ENCODE data around the gene ACAN. TPM values are rescaled to one million over a fixed set of nuclear protein-coding genes. Genes with fewer than 3 reads are reported as not detected.
A peak's percentile ranks its signal among the peaks of the same experiment; 100 is the strongest.
"Not testable (repeated sequence)": the region's sequence is repeated elsewhere in the genome, so short reads cannot be mapped to it uniquely, and the experiment has no call there.

The ACAN gene
- total RNA-seq, 2 donors from 2014 or later = 0.14 to 4.7 TPM

GRCh38 chr15:88917760-88918159 lies 114.5 kb downstream of the ACAN start:
- Histone ChIP-seq H3K9me3 (no peaks in the 10 kb centered on the region), H3K4me3 (no peak overlapping the region), H3K4me1 (replicated peaks) (no peaks in the 10 kb centered on the region), H3K27me3 (replicated peaks; ENCODE audit: insufficient read depth) (peaks cover 2% of the 10 kb centered on the region), H3K27ac (no peak overlapping the region), H3K36me3 (no peaks in the 10 kb centered on the region)
- DNase-seq (ENCODE audit: low spot score) = no peak
- 80% methylated on average over 5 of the region's 5 CpGs for WGBS
- intact Hi-C loops (cut with DNase I) = no loop called here
- TF ChIP-seq, protein P1, sequence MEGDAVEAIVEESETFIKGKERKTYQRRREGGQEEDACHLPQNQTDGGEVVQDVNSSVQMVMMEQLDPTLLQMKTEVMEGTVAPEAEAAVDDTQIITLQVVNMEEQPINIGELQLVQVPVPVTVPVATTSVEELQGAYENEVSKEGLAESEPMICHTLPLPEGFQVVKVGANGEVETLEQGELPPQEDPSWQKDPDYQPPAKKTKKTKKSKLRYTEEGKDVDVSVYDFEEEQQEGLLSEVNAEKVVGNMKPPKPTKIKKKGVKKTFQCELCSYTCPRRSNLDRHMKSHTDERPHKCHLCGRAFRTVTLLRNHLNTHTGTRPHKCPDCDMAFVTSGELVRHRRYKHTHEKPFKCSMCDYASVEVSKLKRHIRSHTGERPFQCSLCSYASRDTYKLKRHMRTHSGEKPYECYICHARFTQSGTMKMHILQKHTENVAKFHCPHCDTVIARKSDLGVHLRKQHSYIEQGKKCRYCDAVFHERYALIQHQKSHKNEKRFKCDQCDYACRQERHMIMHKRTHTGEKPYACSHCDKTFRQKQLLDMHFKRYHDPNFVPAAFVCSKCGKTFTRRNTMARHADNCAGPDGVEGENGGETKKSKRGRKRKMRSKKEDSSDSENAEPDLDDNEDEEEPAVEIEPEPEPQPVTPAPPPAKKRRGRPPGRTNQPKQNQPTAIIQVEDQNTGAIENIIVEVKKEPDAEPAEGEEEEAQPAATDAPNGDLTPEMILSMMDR (IDR thresholded peaks at IDR 0.05) = no peak

- DNase-seq (ENCODE audit: low spot score) = no peak
- H3K4me1 ChIP-seq (replicated peaks) = no peaks in the 10 kb centered on the region
- H3K36me3 ChIP-seq = no peaks in the 10 kb centered on the region
- H3K4me3 ChIP-seq = no peak overlapping the region
- TF ChIP-seq, protein P1 (IDR thresholded peaks at IDR 0.05) = no peak
- TF ChIP-seq POLR2AphosphoS5 (IDR thresholded peaks at IDR 0.05) = peak; percentile 35
- intact Hi-C loops (cut with DNase I) = no loop called here
- 27% methylated on average over 4 of the region's 4 CpGs for WGBS
- H3K27ac ChIP-seq = no peak overlapping the region
- peaks cover 2% of the 10 kb centered on the region for H3K27me3 ChIP-seq (replicated peaks; ENCODE audit: insufficient read depth)
- H3K9me3 ChIP-seq = no peaks in the 10 kb centered on the region
Measured at GRCh38 chr15:88918738-88919137, 115.5 kb downstream of the ACAN start.

GRCh38 chr15:88920186-88920891 lies 117.1 kb downstream of the ACAN start:
- no peak overlapping the region for H3K27ac ChIP-seq
- no peaks in the 10 kb centered on the region for H3K36me3 ChIP-seq
- TF ChIP-seq, protein P1 (IDR thresholded peaks at IDR 0.05) = no peak
- no peak for TF ChIP-seq POLR2A (IDR thresholded peaks at IDR 0.05)
- no peak for TF ChIP-seq POLR2AphosphoS5 (IDR thresholded peaks at IDR 0.05)
- no peaks in the 10 kb centered on the region for H3K9me3 ChIP-seq
- H3K4me1 ChIP-seq (replicated peaks) = no peaks in the 10 kb centered on the region
- DNase-seq (ENCODE audit: low spot score) = no peak
- intact Hi-C loops (cut with DNase I) = no loop called here
- H3K27me3 ChIP-seq (replicated peaks; ENCODE audit: insufficient read depth) = peaks cover 2% of the 10 kb centered on the region
- no peak overlapping the region for H3K4me3 ChIP-seq
- 70% methylated on average over 9 of the region's 9 CpGs for WGBS

DNA sequence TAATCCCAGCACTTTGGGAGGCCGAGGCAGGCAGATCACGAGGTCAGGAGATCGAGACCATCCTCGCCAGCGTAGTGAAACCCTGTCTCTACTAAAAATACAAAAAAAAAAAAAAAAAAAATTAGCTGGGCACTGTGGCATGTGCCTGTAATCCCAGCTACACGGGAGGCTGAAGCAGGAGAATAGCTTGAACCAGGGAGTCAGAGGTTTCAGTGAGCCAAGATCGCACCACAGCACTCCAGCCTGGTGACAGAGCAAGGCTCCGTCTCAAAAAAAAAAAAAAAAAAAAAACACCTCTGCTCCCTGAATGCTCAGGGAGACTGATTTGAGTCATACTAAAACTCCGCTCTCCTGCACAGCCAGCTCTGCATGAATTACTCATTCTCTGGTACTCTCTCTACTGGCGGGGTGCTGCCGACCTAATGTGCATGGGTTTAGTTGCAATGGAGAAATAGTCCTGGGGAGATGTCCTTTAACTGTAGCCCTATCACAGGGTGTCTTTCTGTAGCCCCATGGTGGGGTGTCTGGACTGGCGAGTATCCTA lies 117.7 kb downstream of the ACAN start:
- DNase-seq (ENCODE audit: low spot score); intact Hi-C loops (cut with DNase I); H3K36me3 ChIP-seq; H3K4me1 ChIP-seq (replicated peaks); H3K9me3 ChIP-seq; H3K27me3 ChIP-seq (replicated peaks; ENCODE audit: insufficient read depth); H3K4me3 ChIP-seq; H3K27ac ChIP-seq: not testable (repeated sequence)
- 93% methylated on average over 12 of the region's 12 CpGs for WGBS

Other genes starting within 250 kb of the ACAN start
- gene AEN, start 182.1 kb upstream of the ACAN start, total RNA-seq = 10 to 100 TPM; 20.4 to 30.4 TPM
- gene ISG20, start 164.4 kb upstream of the ACAN start, total RNA-seq = 10 to 100 TPM in 1 of 2 donors, 1 to 10 TPM in 1; 6.9 to 16.3 TPM
- 1 to 10 TPM; 2.7 to 5.6 TPM for gene HAPLN3, start 92.1 kb downstream of the ACAN start, total RNA-seq
- 100 to 1,000 TPM in 1 of 2 donors, 10 to 100 TPM in 1; 63.1 to 263 TPM for gene MFGE8, start 109.9 kb downstream of the ACAN start, total RNA-seq